GM12801 (cell line): Measurements from ENCODE around the gene CAMK2D.

Source experiments
- TF ChIP-seq, protein P1 (sequence below): IDR thresholded peaks from one replicate; pipeline ENCODE4 v1.5.1; 2011; ENCODE audit warnings: control low read depth; ENCODE audit not compliant: insufficient read length; ENCODE audit errors: extremely low read depth

The CAMK2D gene

DNA sequence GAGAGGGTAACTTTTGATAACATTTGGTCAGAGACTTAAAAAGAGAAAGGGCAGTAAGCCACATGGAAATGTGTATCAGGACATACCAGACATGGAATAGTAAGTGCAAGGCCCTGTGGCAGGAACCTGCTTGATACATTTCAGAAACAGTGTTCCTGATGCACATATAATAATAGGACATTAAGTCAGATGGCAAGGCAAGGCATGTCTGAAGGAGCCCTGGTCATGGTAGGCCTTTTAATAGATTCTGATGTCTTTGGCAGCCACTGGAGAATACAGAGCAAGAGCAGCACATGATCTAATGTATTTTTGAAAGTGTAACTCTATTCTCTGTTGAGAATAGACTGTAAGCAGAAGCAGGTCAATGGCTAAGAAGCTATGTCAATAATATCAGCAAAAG is 279.7 kb downstream of the CAMK2D start:
- TF ChIP-seq, protein P1, sequence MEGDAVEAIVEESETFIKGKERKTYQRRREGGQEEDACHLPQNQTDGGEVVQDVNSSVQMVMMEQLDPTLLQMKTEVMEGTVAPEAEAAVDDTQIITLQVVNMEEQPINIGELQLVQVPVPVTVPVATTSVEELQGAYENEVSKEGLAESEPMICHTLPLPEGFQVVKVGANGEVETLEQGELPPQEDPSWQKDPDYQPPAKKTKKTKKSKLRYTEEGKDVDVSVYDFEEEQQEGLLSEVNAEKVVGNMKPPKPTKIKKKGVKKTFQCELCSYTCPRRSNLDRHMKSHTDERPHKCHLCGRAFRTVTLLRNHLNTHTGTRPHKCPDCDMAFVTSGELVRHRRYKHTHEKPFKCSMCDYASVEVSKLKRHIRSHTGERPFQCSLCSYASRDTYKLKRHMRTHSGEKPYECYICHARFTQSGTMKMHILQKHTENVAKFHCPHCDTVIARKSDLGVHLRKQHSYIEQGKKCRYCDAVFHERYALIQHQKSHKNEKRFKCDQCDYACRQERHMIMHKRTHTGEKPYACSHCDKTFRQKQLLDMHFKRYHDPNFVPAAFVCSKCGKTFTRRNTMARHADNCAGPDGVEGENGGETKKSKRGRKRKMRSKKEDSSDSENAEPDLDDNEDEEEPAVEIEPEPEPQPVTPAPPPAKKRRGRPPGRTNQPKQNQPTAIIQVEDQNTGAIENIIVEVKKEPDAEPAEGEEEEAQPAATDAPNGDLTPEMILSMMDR: no peak

- TF ChIP-seq, protein P1: no peak
Measured at GRCh38 chr4:113480109-113480508, 281.4 kb downstream of the CAMK2D start.

- TF ChIP-seq, protein P1: no peak
Measured at GRCh38 chr4:113478032-113478431, 283.5 kb downstream of the CAMK2D start.

GRCh38 chr4:113476800-113477199 is 284.7 kb downstream of the CAMK2D start:
- TF ChIP-seq, protein P1: no peak

DNA sequence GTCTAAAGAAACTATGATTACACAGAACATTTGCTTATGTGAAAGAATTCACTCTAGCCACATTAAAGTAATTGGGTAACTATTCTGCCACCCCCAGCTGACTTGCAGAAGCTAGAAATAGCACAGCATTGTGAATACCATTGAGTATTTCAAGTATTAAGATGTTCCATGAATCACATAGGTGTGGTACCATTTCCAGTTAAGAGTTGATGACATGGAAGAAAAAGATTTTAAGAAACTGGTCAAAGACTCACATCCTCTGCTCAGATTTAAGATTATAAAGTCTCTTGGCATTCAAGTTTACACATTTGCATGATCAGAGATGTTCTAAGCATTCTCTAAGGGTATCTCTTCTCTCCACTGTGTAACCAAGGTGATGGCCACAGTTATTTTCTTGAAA is 287.5 kb downstream of the CAMK2D start:
- TF ChIP-seq, protein P1: no peak

DNA sequence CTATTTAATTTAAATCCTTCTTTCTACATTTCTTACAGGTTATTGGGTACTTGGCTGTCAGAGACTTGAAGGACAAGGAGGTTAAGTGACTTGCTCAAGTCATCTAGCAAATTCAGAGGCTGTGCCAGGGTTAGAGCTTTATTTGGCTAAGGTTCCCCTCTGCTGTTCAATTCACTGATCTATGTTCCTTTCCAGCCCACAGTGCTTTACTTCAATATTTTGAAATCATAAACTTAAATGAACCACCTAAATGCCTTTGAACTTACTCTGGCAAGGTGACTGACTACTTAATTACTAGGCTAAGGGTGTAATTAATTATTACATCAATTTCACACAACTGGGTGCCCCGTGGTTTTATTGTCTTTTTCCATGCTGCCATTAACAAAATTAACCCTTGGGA is 288.7 kb downstream of the CAMK2D start:
- TF ChIP-seq, protein P1: no peak

DNA sequence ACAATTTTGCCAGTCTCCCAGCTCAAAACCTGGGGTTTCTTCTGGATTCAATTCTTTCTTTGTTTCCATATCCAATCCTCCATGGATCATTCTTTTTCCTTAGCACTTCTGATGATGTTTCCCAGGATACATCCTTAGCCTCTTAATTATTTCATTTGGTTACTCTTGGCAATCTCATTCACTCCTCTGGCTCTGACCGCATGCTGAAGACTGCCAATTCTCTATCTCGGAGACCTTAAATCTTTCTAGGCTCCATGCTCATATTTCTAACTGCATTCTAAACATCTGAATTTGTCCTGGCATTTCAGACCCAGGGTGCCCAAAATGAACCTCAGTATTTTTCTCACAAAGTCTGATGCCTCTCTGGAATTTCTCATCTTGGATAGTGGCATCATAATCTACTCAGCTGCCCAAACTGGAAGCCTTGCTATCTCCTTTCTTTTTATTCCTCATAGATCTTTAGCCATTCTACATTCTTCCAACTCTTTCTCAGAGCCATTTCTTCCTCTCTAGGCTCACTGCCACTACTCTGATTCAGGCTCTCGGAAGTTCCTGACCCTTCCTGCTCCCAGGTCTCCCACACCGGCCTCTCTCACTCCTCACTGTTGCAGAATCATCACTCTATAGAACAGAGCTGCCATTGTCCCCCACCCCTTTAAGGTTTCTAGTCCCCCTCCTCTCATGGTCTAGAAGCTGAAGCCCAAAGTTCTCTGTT is 290.2 kb downstream of the CAMK2D start:
- TF ChIP-seq, protein P1: no peak
